ENCODE results near the gene RPL19.
"Not testable (repeated sequence)": the region's sequence is repeated elsewhere in the genome, so short reads cannot be mapped to it uniquely, and the experiment has no call there.

RPL19 gene

DNA sequence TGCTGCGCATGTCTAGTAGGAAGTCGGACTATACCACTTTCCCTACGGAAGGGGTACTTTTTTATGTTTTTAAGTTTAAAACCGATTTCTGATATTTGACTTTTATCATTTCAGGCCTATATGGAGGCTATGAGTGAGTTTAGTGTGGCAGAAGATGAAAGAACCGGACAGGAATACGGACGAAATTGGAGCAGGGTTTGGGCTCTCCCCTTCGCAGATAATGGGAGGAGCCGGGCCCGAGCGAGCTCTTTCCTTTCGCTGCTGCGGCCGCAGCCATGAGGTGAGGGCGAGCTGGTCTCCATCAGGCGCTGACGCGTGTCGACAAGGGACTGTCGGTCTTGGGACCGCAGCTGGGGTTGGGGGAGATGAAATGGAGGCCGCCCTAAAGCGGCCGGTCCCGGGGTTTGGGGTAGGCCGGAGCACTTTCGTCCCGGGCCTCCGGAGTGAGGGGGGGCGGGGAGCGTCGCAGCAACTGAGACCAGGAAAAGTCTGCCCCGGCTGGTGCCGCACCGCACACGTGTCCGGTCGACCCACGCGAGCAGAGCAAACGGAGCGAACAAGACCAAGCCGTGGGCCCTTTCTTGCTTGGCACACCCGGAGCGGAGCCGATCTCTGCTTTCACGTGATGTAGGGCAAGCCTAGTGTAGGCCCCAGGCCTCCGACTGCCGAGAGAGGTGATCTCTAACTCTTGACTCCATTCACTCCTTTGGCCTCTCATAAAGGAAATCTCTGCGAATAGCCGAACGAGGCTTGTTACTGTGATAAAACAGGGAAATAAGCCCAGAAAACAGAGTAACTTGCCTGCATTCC is at the start of gene RPL19:
Gene RPL19, plus strand, starts transcription at position 214 of the 810 bp plus-strand sequence. Its CDS starts 62 bp downstream, at position 276.
- peak within 1 kb of the TSS; percentile 77 to 96 (median 83) for H3K4me3 ChIP-seq
- peak within 1 kb of the TSS; percentile 95 to 100 (median 99) for H3K27ac ChIP-seq

DNA sequence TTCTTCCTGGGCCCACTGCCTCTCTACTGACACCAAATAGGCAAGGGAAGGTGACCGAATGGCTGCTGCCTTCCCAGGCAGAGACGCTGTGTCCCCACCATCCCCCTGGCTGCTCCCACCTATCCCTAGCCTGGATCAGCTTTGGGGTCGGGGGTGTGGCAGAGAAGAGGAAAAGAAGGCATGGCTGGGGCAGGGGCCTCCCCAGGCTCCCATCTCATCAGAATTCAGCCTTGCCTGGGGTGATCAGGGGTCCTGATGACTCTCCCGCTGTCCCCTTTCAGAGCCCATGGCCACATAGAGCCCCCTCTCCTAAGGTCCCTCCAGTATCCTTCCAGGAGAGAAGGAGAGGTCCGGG is 49.3 kb upstream of the RPL19 start:
- peak overlapping the region; percentile 36 to 91 (median 65) for H3K4me3 ChIP-seq
- peak overlapping the region in 16 of 21 experiments; percentile 22 to 93 (median 84) for H3K27ac ChIP-seq

DNA sequence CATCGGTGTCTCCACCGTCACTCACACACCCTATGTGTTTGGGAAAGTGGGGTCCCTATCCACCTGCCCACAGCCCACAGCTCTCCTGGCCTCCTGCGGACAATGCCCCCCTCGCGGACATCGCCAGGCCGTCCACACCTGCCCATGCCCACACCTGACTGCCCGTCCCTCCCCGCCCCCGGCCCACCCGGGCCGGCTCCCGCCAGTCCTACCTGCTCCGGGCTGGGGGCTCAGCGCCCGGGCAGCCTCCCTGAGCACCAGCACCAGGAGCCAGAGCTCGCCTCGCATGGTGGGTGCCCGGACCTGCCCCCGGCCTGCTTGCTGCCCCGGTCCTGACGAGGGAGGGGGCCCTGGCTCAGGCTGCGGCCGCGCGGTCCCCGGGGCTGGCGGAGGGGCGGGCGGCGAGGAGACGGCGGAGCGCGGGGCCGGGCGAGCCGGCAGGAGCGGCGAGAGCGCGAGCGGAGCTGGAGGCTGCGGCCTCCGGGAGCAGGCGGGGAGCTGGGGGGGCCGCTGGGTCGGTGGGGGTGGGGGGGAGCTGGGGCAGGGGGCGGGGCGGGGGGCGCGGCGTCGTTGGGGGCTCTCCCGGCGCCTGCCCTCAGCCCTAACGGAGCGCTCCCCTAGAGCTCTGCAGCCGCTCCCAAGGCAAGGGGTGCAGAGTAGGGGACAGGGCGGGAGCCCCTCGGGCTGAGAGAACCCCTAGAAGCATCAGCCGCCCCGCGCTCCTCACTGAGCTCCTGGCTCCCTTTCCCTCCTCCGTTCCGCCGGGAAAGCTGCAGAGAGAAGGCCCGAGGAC is 48.7 kb upstream of the RPL19 start, which contains the start of gene PLXDC1:
Gene PLXDC1, minus strand, starts transcription at position 488 of the 793 bp plus-strand sequence. Its CDS starts 200 bp downstream, at position 288.
- H3K27ac ChIP-seq: peak within 1 kb of the TSS in 20 of 21 experiments; percentile 35 to 93 (median 82)
- H3K4me3 ChIP-seq: peak within 1 kb of the TSS; percentile 46 to 91 (median 65)

DNA sequence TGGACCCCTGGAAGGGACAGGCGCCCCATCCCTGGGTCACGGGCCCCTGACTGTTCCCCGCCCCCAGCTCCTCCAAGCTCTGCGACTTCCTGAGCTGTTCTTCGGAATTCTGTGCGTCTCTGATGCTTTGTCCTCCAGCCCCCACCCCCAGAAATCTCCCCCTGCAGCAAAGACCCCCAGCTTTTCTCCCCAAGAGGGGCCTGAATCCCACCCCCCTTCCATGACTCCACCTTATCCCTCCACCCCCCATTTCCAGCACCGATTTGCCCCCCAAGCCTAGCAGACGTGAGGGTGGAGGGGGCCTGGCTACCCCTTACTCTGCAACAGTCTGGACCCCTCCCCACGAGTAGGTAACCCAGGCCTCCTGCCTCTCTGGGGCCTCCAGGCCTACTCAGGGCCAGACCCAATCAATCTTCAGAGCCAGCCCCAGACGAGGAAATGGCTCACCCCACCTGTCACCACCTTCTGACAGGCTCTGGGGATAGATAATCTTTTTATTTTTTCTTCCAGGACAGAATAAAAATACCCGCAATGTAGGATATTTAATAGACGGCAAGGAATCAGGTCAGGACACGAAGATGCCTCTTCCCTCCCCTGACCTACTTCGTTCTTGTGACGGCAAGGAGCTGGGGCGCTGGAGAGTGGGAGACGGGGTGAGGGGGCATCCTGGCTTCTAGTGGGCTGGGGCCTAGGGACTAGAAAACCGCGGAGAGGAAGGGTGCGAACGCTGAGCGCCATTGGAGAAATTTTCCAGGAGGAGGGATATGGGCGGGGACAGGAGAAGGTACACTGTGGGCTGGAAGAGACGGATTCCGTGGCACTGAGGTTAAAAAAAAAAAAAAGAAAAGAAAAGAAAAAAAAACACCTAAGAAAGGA is 47.9 kb upstream of the RPL19 start:
- Histone ChIP-seq H3K4me3 (peak overlapping the region; percentile 46 to 91 (median 65)), H3K27ac (peak overlapping the region in 20 of 21 experiments; percentile 35 to 93 (median 84))

DNA sequence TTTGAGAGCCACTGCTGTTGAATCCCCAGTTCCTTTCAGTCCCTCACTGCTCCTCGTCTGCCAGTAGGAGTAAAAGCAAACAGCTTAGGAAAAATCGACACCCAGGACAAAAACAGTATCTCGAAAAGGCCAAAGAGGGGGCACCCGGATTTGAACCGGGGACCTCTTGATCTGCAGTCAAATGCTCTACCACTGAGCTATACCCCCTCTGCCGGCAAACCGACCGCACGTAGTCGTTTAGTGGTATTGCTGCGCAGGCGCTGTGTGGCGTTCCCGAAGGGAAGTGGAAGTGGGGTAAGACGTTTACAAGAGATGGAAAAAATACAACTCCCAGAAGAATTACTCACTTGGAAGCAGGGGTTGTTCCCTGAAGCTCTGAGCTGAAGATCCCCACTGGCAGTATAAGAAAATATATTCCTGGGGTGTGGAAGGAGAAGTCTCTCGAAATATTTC is 46.5 kb upstream of the RPL19 start:
- H3K27ac ChIP-seq: peak overlapping the region; percentile 31 to 93 (median 84)

DNA sequence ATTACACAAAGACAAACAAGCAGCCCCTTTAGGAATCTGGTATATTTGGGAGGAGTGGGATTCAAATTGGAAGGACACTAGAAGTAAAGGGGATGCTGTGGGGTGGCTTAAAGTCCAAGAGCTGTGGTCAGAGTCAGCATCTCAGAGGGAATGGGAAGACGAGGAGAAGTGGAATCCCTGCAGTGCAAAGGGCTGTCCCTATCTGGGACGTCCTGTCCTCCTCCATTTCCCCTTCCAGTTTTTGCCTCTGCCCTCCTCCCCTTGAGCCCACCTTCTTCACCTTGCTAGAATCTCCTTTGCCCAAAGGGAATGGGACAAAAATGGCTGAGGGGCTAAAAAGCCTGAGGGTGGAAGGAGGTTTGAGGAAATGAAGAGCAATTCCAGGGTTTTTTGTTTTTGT is 44.4 kb upstream of the RPL19 start:
- Histone ChIP-seq H3K4me3 (no peak overlapping the region), H3K27ac (no peak overlapping the region)

More for the DNA sequence above, 46.5 kb upstream of the RPL19 start:
- peak overlapping the region; percentile 46 to 91 (median 65) for H3K4me3 ChIP-seq

DNA sequence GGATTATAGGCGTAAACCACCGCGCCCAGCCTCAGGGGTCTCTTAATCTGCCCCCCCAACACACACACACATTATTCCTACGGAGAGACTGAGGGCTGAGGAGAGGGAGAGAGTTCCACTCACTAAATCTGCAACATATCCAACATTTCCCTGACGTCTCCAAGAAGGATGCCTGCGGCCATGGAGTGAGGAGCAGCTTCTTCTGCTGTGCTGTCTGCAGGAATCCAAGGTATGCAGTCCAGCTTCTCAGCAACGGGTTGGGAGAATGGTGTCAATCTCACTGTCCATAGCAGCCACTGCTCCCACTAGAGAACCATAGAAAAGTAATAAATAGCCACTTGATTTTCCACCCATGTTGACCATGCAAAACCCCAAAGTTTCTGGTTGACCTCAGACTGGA is 43.6 kb upstream of the RPL19 start:
- Histone ChIP-seq H3K27ac (no peak overlapping the region), H3K4me3 (no peak overlapping the region)

DNA sequence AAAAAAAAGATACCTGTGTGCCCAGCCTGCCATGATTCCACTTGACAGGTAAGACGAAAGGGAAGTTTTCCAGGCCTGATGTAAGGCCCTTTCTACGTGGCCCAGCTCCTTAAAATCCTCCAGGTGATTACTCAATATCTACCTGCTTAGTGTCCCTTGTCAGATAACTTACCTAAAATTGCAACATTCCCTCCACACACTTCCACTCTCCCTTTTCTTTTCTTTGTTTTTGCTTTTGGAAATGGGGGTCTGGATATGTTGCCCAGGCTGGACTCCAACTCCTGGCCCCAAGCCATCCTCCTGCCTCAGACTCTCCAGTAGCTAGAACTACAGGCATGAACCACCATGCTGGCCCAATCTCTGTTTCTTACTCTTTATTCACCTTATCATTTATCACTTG is 41.5 kb upstream of the RPL19 start:
- H3K27ac ChIP-seq: no peak overlapping the region
- no peak overlapping the region for H3K4me3 ChIP-seq

DNA sequence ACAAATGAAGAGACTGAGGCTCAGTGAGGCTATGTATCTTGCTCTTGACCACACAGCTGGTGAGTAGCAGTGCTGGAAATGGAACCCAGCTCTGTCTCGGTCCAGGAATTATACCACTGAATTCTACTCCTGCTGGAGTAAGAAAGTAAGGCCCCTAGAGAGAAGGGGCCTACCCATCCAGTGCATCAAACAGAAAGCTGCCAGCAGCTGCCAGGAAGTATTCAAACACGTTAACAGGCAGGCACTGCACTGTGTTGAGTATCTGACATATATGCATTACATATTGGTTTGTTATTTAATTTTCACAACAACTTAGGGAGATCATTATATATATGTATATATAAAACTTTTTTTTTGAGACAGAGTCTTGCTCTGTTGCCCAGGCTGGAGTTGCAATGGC is 38.1 kb upstream of the RPL19 start:
- Histone ChIP-seq H3K27ac (no peak overlapping the region), H3K4me3 (no peak overlapping the region)

DNA sequence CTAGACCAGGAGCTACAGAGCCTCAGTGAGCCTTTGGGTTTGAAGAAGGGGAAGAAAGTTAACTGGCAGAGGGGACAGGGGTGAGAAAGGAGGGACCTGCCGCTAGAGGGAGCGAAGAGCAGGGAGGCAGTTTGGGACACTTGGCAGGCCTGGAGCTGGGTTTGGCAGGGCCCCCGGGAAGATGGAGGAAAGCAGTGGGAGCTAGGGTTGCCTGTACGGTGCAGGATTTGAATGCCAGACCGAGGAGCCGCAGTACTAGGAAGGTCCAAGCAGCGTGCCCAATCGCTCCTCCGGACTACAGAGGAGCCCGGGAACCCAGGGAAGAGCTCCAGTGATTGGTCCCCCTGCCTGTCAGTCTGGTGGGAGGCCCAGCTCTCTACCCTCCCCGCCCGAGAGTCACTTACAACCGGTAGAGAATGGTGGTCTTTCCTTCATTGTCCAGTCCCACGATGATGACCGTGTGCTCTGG is 35.4 kb upstream of the RPL19 start:
- peak overlapping the region in 10 of 21 experiments; percentile 6 to 69 (median 45) for H3K27ac ChIP-seq
- peak overlapping the region; percentile 10 to 44 (median 36) for H3K4me3 ChIP-seq

DNA sequence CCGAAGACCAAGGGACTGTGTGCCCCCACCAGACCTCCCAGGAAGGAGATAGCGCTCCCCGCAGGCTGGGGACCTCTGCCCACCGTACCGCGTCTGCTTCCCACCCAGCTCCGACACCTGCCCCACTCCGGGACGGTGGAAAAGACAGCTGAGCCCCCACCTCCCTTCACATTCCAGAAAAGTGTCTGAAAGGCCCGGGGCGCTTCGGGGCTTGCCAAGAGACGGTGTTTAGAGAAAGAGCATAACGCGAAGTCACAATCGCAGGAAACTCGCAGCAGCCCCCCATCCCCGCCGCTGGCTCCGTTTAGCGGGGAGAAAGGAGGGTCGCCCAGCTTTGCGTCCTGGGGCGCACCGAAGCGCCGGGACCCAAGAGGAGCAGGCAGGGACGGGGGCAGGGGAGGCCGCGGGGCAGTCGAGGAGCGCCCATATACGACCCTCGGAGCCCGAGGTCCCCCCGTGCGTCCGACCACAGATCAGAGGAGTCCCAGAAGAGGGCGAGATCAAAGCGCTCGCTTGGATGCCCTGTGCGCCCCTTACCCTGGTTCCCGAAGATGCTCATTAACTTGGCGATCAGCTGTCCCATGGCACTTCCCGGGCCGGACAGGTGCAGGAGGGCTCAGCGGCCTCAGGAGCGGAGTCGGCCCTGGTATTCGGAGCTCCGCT is 34.8 kb upstream of the RPL19 start:
- Histone ChIP-seq H3K4me3 (peak overlapping the region; percentile 10 to 44 (median 36)), H3K27ac (peak overlapping the region in 11 of 21 experiments; percentile 6 to 69 (median 44))

DNA sequence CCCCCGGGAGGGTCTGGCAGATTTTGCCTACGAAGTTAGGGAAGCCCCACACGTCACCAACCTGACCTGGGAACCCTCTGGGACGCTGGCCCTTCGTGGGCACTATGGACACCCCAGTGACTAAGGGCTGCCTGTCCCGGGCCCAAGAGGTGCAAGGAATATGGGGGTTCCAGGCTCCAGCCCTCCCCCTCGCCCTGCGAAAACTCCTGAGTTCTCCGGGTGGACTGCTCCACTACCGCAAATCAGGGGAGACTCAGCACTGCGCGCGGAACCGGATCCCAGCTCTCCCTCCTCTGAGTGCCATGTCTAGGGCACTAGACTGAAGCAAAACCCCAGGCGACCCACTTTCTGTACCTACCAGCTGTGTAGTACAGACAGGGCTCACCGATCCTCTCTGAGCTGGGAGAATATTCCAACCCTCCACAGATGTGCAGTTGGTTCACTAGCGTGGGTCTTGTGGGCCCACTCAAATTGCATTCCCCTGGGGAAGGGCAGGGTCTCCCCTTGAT is 34.2 kb upstream of the RPL19 start, which contains the start of gene ARL5C:
Gene ARL5C, minus strand, starts transcription at position 321 of the 509 bp plus-strand sequence. CDS start 401 bp downstream, outside the sequence.
- peak within 1 kb of the TSS in 11 of 21 experiments; percentile 6 to 69 (median 44) for H3K27ac ChIP-seq
- H3K4me3 ChIP-seq: peak within 1 kb of the TSS; percentile 10 to 44 (median 36)

DNA sequence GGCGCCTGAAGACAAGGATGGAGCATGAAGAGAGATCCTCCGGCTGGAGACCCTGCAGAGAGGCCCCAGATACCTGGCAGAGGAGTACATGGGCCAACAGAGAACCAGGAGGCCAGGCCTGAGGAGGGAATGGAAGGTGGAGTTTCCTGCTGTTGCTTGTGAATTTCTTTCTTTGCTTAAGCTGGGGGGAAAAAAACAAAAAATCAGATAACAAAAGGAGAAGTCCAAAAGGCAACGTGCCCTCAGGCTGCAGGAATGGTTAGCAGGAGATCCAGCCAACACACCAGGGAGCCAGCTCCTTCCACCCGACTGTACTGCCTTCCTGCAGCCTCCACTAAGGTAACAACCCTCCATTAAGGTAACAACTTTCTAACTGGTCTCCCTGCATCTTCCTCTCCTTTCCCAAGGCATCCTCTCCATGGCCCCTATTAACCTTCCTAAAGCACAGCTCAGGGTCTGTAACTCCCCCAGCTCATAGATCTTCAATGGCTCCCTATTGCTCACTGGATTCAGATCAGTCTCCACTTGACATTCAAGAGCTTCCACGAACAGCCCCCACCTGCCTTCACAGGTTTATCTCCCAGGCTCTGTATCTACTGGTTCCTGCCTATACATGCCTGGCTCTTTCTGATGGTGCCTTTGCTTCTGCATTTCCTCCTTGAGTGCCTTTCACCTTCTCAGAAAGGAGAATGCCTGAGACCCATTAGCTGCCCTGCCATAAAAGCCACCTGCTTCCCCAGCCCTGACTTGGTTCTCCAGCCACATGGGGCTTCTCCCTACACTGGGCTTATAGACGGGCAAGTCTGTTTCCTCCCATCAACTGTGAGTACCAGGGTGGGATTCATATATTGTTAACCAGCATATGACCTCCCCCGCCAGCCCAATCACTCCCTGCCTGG is 33.4 kb upstream of the RPL19 start:
- H3K27ac ChIP-seq: peak overlapping the region in 4 of 21 experiments; percentile 14 to 69 (median 42)

DNA sequence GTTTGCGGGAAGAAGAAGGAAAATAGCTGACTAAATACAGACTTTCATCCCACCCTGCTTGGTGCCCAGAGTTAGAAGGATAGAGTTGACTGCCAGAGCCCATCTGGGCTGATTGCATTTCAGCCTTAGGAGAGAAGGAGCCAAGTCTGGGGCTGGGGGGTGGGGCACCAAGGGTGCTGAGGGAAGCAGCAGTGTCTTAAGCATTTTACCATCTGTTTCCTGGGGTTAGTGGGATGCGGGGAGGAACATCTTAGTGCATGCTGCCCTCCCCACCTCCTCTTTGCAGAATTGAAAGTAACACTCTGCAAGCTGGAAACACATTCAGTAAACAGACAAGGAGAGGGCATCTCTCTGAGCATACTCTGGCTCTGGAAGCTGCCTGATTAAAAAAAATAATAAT is 32.6 kb upstream of the RPL19 start:
- Histone ChIP-seq H3K4me3 (no peak overlapping the region), H3K27ac (peak overlapping the region in 3 of 21 experiments; percentile 10 to 44 (median 14))

More for the DNA sequence above, 33.4 kb upstream of the RPL19 start:
- no peak overlapping the region for H3K4me3 ChIP-seq

DNA sequence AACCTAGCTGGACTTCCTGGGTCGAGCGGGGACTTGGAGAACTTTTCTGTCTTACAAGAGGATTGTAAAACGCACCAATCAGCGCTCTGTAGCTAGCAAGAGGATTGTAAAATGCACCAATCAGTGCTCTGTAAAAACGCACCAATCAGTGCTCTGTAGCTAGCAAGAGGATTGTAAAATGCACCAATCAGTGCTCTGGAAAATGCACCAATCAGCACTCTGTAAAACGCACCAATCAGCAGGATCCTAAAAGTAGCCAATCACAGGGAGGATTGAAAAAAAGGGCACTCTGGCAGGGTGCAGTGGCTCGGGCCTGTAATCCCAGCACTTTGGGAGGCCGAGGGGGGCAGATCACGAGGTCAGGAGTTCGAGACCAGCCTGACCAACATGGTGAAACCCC is 31.6 kb upstream of the RPL19 start:
- peak overlapping the region in 1 of 21 experiments; percentile 4 for H3K27ac ChIP-seq
- not testable (repeated sequence) for H3K4me3 ChIP-seq

DNA sequence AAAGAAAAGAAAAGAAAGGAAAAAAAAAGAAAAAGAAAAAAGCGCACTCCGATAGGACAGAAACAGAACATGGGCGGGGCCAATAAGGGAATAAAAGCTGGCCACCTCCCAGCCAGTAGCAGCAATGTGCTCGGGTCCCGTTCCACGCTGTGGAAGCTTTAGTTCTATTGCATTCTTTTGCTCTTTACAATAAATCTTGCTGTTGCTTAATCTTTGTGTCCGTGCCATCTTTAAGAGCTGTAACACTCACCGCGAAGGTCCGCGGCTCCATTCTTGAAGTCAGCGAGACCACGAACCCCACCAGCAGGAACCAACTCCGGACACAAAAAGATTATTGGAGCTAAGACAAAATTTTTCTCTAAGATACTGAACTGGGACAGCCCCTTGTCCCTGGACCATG is 31.0 kb upstream of the RPL19 start:
- no peak overlapping the region for H3K27ac ChIP-seq
- H3K4me3 ChIP-seq: no peak overlapping the region

DNA sequence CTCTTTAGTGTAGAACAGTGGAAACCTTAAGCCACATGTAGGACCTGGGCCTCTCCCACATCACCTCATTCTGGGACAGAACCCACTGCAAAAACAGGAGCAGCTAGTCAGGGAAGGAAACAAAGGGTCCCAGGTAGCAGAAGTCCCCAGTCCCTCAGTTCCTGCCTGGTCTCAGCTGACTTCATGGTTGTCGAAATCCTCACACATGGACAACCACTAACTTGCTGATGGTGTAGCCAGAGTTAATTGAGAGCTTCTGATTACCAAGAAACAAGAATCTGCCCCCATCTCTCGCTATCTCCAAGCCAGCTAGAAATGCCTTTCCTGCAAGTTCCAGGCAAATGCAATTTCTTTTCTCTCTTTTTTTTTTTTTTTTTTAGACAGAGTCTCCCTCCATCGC is 30.6 kb upstream of the RPL19 start:
- H3K4me3 ChIP-seq: no peak overlapping the region
- H3K27ac ChIP-seq: no peak overlapping the region
